Measurements from ENCODE around the gene PPP2R5A.

- TF ChIP-seq CTCF (IDR thresholded peaks at IDR 0.05; ENCODE audit: insufficient read depth, low read length, poor library complexity, severe bottlenecking), result no peak
- no peak for TF ChIP-seq EZH2phosphoT487 (conservative IDR thresholded peaks at IDR 0.05; ENCODE audit: low read length)
Measured at GRCh38 chr1:212341090-212341489, 55.9 kb downstream of the PPP2R5A start.

Measured in SU-DHL-6 (cell line).